GM10847 (cell line): ENCODE results near the gene RILPL1.

Source experiments
- POLR2A ChIP-seq: IDR thresholded peaks from 2 replicates; pipeline ENCODE4 v1.6.1; 2011; ENCODE audit not compliant: insufficient read length; ENCODE audit errors: extremely low read depth

Gene RILPL1

DNA sequence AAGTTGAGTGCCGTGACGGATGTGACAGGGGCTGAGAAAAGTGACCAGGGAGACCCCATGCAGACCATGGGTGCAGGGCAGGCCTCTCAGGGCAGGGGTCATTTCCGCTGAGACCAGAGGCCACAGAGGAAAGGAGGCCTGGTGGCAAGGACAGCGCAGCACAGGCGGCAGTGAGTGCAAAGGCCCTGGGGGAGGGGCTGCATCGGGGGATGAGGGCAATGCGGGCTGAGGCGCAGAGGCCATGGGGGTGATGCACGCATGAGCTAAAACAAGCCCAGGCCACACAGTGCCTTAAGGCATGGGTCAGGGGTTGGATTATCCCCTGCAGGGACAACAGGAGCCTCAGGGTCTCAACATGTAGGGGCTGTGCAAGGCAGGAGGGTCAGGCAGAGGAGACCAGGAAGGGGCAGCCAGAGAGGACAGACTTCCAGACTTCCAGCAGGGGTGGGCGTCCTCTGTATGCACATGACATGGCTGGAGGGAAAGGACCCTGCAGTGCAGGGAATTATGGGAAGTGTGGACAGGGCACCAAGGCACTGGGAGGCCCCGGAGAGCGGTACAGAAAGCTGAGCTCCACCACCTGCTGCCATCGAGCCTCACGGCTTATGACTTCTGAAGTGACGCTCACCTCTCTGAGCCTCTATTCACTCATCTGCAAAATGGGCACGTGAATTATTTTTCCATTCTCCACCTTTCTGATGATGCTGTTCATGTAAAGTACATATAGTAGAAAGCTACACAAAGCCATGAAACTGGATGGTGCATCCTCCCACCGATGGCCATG, 27.3 kb downstream of the RILPL1 start:
- TF ChIP-seq POLR2A: no peak

DNA sequence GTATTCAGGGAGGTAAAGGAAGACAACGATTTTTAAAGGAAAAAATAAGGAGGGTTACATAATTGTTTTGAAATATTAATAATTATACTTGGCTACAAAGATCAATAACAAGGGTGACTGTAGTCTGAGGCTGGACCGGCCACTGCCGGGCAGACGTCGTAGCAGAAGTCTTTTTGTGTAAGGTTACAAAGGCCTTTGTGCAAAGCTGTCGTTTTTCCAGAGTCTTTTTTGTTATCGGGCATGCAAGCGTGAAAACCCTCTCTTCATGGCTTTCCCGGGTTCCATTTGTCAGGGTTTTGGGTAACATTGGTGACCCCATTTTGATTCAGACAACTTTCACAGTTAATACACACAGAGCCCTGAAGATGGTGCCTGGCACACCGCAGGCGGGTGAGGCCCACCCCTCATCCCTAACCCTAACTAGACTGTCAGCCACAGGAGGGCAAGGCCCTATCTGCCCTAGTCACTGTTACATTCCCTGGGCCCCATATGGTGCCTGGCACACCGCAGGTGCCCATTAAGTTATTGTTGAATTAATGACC, 31.3 kb downstream of the RILPL1 start:
- no peak for TF ChIP-seq POLR2A

DNA sequence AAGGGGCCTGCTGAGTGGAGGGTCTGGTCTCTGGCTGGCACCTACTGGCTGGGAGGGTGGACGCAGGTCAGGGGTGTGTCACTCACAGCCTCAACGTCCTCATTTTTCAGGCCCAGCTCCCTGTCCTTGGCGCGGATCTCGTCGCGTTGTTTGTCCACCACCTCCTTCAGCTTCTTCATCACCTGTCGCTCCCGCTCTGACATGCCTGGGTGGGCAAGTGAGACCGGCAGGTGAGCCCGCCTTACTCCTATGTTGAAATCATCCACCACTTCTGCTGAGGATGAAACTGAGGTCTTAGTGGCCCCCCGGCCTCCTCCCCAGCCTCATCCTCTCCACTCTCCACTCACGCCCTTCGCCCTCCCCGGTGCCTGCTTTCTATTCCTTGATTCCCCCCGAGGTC, 34.2 kb downstream of the RILPL1 start:
- no peak for TF ChIP-seq POLR2A

DNA sequence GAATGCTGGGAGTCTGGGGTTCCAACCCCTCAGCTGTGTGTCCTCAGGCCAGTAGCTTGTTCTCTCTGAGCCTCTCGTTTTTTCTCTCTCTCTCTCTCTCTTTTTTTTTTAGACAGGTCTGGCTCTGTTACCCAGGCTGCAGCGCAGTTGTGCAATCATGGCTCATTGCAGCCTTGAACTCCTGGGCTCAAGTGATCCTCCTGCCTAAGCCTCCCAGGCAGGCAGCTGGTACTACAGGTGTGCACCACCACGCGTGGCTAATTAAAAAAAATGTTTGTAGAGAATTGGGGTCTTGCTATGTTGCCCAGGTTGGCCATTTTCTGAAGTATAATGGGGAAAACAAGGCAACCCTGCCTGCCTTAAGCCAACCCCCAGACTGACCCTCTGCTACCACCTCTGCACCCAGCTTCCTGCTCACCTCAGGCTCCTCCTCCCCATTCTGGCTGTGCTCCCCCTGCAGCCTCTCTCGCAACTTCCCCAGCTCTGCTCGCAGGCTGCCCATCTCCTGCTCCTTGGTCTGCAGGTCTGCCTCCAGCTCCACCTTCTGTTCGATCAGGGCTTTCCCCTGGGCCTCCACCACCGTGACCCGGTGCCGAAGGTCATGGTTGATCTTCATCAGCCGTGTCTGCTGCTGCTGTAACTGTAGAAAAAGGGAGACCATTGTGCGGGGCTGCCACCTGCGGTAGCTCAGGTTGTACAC, 35.2 kb downstream of the RILPL1 start:
- no peak for TF ChIP-seq POLR2A

DNA sequence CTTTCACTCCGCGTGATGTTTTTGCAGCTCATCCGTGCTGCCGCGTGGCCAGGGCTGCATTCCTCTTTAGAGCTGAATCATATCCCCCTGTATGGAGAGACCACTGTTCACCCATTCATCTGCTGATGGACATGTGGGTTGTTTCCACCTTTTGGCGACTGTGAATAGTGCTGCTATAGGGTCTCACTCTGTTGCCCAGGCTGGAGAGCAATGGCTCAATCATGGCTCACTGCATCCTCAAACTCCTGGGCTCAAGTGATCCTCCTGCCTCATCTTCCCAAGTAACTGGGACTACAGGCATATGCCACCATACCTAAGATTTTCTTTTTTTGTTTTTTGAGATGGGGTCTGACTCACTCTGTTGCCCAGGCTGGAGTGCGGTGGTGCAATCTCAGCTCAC, 36.5 kb downstream of the RILPL1 start:
- TF ChIP-seq POLR2A: no peak

DNA sequence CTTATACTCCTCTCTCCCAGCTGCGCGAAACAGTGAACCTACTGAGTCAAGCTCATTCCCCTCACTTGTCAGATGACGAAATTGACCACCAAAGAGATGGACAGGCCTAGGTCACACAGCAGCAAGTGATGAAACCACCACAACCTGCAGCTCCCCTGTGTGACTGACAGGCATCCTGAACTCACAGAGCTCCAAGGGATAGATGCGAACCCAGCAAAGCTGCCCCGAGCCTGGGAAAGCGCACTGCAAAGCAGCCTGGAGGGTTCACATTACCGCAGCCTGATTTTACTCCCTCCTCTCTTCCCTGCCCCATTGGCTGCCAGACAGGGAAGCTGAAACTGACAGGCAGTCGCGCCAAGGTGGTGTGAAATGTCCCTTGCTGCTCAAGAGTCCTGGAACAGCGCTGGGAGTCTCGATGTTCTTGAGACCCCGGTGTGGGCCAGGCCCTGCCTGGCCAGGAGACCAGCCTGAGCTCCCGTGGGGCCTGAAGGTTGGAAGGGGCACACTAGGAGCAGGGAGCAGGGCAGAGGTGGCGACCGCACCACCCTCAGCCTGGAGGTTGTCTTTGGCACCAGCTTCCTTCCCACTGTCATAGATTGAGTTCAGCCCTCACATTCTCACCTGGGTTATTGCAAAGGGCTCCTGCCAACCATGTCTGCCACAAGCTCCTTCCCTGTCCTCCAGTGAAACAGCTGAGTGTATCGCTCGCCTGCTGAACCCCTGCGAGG, 39.2 kb downstream of the RILPL1 start:
- no peak for TF ChIP-seq POLR2A

DNA sequence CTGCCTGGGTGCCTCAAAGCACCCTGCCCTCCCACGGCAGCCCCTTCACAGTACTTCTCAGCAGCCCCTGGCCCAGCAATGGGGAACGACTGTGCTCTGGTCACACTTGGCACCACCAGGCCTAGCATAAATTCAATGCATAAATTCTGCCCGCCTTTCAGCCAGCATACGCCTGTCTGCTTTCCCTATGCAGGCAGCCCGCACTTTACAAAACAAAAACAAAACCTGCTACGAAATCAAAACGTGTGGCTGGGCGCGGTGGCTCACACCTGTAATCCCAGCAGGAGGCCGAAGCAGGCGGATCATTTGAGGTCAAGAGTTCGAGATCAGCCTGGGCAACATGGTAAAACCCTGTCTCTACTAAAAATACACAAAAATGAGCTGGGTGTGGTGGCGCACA, 42.0 kb downstream of the RILPL1 start:
- TF ChIP-seq POLR2A: no peak

DNA sequence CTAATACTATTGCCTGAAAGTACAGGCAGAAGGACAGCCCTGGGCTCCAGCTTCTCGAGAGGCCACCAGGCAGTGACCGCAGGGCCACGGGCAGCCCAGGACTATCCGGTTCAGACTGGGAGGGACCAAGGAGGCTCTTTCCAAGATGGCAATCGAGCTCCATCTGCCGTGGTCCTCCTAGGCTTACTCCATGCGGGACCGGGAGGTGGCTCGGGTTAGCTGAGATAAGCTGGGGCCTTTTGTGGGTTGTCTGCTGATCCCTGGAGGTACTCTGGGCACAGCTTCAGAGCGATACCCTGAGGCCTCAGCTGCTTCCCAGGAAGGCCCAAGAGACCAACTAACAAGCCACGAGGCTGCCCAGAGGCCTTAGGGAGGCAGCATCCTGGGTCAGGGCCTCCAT, 42.5 kb downstream of the RILPL1 start:
- TF ChIP-seq POLR2A: no peak

DNA sequence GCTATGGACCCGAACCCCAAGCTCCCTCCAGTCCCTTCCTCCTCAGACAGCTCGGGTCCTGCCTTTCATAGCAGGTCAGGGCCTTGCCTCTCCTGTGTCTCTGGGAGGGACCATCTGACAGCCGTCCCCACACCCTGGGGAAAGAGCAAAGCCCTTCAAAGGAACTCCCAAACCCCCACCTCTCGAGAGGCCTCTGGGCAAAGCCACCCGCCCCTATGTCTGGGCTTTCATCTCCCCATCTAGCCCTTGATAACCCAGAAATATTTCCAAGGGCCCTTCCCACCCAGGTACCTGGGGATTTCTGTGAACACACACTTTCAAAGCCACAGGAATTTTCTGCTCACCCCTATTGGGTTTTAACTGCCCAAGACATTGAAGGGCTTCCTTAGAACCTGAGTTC, 43.4 kb downstream of the RILPL1 start:
- no peak for TF ChIP-seq POLR2A

DNA sequence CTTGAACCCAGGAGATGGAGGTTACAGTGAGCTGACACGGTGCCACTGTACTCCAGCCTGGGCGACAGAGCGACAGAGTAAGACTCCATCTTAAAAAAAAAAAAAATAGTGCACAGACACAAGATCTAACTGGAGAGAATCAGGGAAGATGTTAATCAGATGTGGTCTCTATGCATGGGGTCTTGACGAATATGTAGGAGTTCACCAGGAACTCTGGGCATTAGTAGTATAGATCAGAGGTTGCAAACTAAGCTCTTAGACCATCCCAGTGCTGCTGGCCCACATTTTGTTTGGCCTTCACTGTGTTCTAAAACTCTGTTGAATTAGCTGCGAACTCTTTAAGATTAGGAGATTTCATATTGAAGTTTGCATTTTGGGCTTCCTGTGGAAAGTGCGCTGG, 43.9 kb downstream of the RILPL1 start:
- no peak for TF ChIP-seq POLR2A

DNA sequence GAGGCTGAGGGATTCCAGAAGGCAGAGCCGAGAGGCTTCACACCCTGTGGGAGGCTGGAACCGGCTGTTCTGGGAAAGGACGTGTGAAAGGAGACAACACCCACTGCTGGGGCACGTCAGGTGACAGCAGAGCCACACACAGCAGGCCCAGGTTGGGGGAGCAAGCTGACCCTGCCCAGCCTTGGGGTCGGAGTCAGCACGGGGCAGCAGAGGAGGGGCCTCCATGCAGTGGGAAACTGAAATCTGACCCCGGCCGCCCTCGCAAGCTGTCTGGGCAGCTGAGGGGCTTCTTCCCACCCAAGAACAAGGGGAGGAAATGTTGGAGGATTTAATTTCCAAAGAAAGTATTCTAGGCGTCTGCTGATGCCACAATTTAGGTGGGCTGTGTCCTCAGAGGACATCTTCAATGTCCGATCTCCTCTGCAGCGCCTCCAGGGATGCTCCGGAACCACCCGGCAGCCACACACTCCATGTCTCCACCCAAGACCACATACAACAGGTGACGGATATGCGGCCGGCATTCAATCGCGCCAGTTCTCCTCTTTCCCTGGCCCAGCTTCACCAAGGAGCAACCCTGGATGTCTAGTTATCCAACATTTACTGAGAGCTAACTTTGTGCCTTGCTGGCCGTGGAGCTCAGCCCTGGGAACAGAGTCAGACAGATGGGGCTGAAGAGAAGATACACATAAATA, 44.8 kb downstream of the RILPL1 start:
- no peak for TF ChIP-seq POLR2A

DNA sequence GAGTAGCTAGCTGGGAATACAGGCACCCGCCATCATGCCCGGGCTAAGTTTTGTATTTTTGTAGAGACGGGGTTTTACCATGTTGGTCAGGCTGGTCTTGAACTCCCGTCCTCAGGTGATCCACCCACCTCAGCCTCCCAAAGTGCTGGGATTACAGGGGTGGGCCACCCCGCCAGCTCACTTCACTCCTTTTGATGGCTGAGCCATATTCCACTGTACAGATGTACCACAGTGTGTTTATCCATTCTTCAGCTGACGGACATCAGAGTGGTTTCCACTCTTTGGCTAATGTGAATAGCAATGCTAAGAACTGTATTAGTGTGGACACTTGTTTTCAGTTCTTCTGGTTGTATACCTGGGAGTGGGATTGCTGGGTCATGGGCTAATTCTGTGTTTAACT, 46.1 kb downstream of the RILPL1 start:
- no peak for TF ChIP-seq POLR2A

DNA sequence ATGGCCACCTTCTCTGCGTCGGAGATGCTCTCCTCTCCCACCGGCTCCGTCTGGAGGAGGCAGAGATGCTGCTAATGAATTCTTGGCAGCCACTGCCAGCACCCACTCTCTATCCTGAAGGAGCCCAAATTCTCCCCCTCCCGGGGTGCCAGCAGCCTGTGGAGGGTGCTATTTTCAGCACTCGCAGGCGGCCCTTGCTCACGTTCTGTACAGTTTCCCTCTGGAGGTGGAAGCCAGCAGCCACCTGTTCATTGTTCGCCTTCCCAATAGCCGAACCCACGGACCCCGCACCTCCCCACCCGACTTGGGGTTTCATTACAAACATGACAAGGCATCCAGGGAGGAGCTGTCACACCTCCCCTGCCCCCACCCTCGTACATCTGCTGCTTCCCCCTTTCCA, 47.8 kb downstream of the RILPL1 start:
- TF ChIP-seq POLR2A: no peak

DNA sequence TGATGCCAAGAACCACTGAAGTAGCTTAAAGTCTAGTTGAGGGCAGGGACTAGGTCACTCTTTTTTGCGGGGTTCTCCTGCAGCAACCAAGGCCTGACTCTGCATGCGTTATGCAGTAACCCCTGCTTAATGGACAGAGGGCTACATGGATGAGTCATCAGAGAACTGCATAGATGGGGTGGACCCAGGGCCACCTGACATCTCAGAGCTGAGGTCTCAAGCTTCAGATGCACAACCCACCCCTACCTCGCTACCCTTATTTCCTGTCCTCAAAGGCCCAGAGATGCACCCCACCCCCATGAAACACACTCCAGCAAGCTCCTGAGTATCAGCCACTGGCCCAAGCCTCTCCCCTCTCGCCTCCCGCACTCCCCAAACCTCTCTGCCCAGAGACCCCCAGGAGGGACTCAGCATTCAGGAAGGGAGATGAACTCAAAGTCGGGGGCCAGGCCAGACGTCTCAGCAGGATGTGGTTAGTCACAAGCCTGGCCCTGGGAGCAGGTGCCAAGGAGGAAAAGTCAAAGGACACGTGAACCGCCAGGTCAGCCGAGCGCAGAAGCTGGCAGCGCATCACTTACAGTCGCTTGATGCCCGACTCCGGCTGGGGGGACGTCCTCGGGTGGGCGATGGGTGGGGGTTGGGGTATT, 49.8 kb downstream of the RILPL1 start:
- TF ChIP-seq POLR2A: no peak

DNA sequence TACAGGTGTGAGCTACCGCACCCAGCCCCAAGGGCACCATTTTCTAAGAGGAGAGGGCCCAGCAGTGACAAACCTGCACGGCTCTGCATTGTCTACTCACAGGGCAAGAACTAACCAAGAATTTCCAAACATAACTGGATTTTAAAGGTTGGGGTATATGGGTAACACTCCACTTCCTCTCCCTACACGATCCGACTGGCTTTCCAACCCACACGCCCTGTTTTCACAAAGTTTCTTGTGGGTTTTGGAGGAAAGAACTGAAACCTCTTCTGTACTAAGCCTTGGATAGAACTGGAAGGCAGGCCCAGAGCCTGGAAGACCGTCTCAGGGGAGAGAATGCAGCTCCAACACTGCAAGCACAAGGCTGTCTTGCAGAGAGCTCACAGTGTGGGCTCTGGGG, 50.6 kb downstream of the RILPL1 start:
- TF ChIP-seq POLR2A: no peak
